Daoy (cell line): Measurements from ENCODE around the gene CPAMD8. TPM values are rescaled to one million over a fixed set of nuclear protein-coding genes. Genes with fewer than 3 reads are reported as not detected.
A peak's percentile ranks its signal among the peaks of the same experiment; 100 is the strongest.
"Not testable (repeated sequence)": the region's sequence is repeated elsewhere in the genome, so short reads cannot be mapped to it uniquely, and the experiment has no call there.

Experiments
- DNase-seq: peaks from one replicate; pipeline ENCODE4 v3.0.0-alpha.2; 2015; ENCODE audit warnings: low read depth
- total RNA-seq: library from RNA; depleted of rRNA; stranded (reverse); fragments of >200 nt; shearing (Covaris generic); gene quantifications from 2 replicates; pipeline ENCODE4 v1.2.3, GENCODE V29; 2014

CPAMD8 gene
- total RNA-seq, 1 experiment from 2014 or later = not detected

GRCh38 chr19:16874978-16875299 is 151.7 kb downstream of the CPAMD8 start:
- DNase-seq = not testable (repeated sequence)

DNA sequence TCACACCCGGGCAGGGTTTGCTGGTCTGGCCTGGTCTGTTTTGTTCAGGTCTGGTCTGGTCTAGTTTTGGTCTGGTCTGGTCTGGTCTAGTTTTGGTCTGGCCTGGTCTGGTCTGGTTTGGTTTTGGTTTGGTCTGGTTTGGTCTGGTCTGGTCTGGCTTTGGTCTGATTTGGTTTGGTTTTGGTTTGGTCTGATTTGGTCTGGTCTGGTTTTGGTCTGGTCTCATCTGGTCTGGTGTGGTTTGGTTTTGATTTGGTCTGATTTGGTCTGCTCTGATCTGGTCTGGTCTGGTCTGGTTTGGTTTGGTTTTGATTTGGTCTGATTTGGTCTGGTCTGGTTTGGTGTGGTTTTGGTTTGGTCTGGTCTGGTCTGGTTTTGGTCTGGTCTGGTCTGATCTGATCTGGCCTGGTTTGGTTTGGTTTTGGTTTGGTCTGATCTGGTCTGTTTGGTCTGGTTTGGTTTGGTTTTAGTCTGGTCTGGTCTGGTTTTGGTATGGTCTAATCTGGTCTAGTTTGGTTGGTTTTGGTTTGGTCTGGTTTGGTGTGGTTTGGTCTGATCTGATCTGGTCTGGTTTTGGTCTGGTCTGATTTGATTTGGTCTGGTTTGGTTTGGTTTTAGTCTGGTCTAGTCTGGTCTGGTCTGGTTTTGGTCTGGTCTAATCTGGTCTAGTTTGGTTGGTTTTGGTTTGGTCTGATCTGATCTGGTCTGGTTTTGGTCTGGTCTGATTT is 152.2 kb downstream of the CPAMD8 start:
- no peak for DNase-seq

DNA sequence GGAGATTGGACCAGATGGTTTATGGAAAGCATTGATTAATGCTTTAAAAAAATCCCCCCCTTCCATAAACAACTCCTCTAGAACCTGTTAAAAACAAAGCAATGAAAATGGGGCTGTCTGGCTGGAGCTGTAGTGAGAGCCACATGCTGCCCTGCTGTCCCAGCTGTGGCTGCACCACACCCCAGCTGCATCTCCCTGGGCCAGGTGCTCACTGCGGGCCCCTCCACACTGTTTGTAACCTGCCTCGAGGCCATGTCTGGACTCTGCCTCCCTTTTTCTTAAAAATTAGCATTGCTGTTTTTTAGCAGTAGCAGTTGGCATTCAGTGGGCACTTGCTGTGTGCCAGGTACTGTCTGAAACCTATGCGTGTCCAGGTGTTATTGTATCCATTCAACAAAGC is 153.0 kb downstream of the CPAMD8 start:
- no peak for DNase-seq

DNA sequence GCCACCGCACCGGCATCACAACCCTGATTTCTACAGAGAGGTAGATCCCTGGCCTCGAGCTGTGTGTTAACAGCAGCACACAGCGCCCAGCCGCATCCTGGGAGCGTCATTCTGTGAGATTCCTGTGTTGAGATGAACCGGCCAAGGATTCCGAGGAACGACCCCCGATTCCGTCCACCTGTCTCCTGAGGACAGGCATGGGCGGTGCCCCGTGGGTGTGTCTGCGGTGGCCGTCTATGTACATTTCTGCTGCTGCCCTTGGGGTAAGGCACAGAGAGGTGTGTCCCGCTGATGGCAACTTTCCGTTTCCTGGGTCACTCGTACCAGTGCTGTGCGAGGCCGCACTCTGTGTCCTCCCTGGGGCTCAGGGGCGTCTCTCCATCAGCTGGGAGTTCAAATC is 153.9 kb downstream of the CPAMD8 start:
- no peak for DNase-seq

DNA sequence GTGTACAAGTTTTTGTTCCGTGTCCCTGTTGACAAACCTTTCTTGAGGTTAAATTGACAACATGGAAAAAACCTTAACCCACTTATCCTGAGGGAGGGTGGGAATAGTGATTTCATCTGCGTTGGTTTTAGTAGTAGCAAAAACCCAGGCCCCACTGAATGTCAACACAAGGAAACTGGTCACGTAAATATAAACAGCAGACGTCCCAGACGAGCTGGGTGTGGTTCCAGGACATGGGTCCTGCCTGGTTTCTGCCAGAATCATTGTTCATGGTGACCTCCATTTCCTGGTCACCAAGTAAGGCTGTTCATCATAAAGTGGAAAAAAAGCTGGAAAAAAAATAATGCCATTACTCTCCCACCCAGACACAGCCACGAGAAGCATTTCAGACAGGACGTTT is 154.7 kb downstream of the CPAMD8 start:
- DNase-seq = no peak

DNA sequence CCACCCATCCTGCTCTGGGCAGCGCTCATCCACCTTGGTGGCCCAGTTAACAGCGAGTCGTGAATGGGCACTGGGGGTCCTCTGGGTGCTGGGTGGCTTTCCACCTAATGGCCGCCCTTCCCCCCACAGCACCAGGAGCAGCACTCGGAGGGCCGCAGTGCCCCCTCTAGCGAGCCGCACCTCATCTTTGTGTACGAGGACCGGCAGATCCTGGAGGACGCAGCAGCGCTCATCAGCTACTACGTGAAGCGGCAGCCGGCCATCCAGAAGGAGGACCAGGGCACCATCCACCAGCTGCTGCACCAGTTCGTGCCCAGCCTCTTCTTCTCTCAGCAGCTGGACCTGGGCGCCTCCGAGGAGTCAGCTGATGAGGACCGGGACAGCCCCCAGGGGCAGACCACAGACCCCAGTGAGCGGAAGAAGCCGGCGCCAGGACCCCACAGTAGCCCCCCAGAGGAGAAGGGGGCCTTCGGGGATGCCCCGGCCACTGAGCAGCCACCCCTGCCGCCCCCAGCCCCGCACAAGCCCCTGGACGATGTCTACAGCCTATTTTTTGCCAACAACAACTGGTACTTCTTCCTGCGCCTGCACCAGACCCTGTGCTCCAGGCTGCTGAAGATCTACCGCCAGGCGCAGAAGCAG is 157.2 kb downstream of the CPAMD8 start:
- no peak for DNase-seq

- DNase-seq = no peak
Observed at GRCh38 chr19:16868423-16869130, 158.0 kb downstream of the CPAMD8 start.

DNA sequence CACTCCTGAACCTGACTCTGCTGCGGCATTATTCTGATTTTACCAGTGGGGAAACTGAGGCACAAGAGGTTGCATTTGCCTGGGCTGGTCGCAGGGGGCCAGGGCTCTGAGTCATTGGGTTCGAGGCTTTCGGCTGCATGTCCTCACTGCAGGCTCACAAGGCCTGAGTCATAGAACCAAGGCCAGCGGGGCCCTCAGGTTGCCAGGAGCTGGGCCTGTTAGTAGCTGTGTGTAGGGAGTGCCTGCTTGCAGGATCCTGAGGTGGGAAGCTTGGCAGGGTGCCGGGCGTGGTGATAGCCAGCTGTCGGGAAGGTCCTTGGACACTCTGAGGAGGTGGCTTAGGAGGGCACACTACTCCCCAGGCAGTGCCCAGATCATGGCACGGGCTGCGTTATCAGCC is 159.4 kb downstream of the CPAMD8 start:
- DNase-seq = no peak

DNA sequence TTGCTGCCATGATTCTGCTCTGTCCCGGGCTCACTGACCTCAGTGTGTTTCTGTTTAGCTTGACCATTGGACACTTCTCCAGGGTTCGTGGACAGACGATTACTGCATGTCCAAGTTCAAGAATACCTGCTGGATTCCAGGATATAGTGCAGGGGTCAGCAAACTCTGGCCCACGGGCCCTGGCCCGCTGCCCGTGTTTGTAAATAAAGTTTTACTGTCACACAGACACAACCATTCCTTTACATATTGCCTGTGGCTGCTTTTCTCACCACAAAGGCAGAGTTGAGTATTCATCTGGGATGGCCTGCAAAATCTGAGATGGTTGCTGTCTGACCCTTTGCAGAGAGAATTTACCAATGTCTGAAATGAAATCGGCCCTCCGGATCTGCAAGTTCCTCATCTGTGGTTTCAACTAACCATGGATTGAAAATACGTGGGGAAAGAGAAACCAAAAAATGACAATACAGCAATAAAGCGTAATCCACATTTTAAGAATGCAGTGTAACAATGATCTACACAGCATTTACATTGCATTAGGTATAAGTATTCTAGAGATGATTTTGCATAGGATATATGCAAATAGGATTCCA is 163.7 kb downstream of the CPAMD8 start:
- no peak for DNase-seq

DNA sequence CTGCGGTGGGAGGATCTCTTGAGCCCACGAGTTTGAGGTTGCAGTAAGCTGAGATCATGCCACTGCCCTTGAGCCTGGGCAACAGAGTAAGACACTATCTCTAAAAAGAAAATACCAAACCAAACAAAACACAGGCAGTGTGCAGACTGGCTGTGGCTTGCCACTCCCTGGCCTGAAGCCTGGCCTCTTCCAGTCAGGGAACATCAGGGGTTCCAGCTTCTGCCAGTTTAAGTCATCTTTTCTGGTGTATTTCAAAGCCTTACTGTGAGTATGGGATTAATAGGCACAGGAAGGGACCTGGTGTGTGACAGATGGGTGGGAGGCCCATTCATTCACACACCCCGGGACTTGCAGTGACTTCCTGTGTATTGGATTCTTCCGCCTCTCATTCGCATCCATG is 164.8 kb downstream of the CPAMD8 start:
- DNase-seq = no peak

GRCh38 chr19:16861011-16861410 is 165.6 kb downstream of the CPAMD8 start:
- DNase-seq = no peak

- DNase-seq = no peak
Observed at GRCh38 chr19:16860118-16860517, 166.5 kb downstream of the CPAMD8 start.

- no peak for DNase-seq
Observed at GRCh38 chr19:16859626-16860025, 167.0 kb downstream of the CPAMD8 start.

DNA sequence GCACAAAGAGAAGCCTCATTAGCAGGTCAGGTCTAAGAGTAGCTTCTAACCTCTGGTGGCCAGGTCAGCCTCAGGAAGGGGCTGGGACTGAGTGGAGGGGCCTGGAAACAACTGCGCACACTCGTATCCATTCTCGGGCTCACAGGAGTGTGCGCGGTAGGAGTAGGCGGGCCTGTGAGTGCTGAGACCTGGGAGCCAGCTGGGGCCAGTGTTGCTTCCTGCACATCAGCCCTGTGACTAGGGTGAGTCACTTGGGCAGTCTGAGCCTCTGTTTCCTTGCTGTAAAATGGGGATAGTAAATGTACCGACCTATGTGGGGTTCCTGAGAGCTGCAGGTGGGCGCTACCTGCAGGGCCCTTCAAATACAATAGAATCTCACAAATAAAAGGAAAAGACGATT is 170.5 kb downstream of the CPAMD8 start:
- no peak for DNase-seq

GRCh38 chr19:16853066-16853465 is 173.5 kb downstream of the CPAMD8 start:
- no peak for DNase-seq

DNA sequence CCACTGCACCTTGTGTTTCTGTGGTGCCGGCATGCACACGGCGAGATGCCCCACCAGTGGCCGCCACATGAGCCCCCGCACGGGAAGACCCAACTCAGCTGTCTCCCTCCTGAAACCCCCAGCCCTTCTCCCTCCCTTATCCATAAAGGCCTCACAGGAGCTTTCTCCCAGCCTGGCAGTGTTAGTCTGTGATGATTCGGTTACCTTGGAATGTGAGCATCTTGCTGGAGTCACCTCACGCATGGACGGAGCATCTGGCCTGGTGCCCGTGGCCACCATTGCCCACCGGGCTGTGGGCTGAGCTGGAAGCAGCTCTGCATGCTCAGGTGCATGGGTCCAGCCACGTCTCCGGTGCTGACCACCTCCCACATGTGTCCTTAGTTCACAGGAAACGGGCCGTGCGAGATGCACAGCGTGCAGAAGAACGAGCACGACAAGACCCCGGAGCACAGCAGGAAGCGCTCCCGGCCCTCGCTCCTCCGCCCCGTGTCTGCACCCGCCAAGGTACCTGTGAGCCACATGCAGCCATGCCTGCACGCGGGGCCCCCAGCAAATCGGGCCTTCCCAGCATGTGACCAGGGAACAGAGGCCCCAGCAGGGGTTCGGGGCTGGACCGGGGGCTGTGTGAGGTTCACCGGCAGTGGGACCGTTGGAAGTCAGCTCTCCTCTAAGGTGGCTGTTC is 175.4 kb downstream of the CPAMD8 start:
- DNase-seq = peak; percentile 53

DNA sequence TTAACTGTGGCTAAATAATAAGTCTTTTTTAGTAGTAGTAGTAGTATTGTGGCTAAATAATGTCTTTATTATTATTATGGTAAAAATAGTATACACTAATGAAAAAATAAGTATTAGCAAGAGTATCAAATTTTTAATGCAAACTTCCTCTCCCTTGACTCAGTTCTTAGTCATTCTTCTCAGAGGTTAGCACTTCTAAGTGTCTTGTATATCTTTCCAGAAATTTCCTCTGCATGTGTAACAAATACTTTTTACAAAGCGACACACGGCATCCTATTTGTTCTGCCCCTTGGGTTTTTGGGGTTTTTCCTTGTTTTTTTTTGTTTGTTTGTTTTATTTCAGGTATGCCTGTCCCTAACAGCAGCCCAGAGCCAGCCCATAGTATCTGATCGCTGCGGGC is 176.5 kb downstream of the CPAMD8 start:
- no peak for DNase-seq

GRCh38 chr19:16849168-16849567 is 177.4 kb downstream of the CPAMD8 start:
- DNase-seq = peak; percentile 52

DNA sequence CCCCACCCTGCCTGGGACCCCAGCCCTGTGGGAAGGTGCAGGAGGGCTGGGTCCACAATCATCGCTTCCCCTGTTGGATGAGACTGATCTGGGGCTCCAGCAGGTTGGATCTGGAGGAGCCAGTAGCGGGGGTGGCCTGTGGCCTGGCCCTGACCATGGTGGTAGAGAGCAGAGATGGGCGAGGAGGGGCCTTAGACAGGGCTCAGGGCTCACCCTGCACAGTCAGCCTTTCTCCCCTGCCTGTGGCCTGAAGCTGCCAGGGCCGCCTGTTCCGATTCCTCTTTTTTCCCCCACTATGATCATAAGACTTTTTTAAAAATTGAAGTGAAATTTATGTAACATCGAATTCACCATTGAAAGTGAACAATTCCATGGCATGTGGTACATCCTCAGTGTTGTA is 179.2 kb downstream of the CPAMD8 start:
- DNase-seq = no peak

DNA sequence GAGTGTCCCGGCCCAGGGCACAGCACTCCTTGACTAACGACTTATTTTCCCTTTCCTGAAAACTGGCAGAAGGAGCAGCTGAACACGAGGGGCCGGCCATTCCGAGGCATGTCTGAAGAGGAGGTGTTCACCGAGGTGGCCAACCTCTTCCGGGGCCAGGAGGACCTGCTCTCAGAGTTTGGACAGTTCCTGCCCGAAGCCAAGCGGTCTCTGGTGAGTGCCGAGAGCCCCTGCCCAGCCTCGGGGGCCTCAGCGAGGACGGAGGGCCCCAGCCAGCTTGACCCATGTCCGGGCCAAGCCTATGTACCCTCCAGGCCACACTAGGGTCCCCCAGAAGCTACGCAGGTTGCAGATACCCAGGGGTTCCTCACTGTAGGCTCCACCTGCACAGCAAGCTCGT is 179.7 kb downstream of the CPAMD8 start:
- no peak for DNase-seq
